Stimulated activated CD8-positive, alpha-beta memory T cell treated with anti-CD3 and anti-CD28 coated beads, Interleukin-4, amount 100 ng/mL, for 24 hours (primary cell): Measurements from ENCODE around the gene SPNS3.

Source experiments
- DNase-seq: peaks from one replicate; pipeline ENCODE4 v3.0.0-alpha.2; 2020; ENCODE audit warnings: low read depth

The SPNS3 gene

DNA sequence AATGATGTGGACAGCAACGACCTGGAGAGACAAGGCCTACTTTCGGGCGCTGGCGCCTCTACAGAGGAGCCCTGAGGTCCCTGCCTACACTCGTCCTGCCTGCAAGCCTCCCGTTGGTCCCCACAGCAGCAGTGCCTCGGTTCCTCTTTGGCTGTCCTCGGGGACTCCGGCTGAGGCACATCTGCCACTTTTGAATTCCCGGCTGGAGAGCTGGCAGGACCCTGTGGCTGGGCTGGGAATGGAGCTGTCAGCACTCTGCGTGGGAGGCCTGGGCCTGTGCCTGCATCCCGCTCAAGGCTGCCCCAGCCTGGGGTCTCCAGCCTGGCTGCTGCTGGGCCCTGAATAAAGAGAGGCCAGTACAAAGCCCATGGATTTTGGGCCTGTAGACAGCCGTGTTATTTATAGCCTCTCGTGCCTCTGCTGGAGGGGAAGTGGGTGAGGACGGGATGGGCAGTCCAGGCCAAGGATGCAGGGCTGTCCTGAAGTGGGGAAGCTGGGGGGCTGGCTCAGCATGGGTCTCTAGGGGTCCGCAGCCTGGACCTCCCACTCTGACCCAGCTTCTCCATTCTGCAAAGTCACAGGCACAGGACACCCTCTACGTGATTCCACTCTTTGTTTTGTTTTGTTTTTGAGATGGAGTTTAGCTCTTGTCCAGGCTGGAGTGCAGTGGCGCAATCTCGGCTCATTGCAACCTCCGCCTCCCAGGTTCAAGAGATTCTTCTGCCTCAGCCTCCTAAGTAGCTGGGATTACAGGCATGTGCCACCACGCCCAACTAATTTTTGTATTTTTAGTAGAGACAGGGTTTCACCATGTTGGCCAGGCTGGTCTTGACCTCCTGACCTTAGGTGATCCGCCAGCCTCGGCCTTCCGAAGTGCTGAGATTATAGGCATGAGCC lies 54.3 kb downstream of the SPNS3 start:
- no peak for DNase-seq

DNA sequence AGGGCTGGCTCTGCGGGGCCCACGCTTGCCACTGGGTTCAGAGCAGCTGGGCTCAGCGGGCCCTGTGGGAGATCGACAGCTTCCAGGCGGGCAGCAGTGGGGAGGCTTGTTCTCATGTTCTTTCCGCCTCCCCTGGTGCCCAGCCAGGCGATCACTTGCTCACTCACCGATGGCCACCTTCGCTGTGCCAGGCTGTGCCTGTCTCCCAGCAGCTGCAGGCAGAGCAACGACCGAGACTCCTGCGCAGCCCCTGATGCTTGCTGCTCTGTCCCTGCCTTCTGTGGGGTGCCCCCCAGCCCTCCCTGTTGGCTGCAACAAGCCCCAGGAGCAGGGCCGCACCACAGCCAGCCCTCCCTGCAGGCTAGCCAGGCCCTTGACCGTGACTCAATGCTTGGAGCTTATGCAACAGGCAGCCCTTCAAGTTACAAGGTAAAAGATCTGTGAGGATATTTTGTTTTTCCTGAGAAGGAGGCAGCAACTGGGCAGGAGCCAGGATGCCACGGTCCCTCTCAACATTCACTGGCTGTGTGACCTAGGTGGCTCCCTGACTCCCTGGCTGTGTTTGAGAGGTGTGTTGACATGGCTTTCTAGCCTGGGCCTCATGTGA lies 55.4 kb downstream of the SPNS3 start:
- DNase-seq: no peak

DNA sequence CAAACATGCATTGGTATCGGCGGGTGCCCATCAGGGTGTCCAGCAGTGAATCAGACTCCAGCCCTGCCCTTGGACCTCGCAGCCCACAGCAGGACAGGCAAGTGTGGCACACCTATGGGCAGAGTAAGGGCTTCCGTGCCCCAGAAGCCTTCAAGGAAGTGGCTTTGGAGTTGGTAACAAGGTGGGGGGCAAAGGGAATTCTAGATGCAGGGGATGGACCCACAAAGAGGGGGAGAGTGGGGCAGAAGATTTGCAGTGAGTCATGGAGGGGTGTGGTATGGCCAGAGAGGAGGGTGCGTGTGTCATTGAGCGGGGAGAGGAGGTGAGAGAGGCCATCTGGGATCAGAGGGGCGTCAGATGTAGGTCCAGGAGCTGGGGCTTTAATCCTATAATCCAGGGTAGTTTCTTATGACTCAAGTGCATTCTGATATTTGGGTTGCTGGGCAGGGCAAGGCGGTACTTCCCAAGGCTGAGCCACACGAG lies 56.4 kb downstream of the SPNS3 start:
- DNase-seq: no peak

DNA sequence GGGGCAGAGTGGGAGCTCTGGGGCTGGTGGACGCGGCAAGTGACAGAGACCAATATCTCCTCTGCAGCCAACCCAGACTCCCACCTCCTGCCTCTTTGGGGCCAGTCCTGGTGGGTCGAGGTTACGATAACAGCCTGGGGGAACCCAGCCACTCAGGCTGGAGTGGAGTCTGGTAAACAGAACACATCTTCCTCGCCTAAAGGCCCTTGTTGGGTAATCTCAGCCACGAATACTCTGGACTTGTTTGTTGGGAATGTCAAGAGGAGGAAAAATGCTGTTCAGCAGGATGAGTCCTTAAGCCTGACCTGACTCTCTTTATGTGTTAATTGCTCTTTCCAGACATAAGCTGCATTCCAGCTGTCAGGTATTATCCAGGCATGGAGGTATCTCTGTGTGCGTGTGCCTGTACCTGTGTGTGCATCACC lies 56.9 kb downstream of the SPNS3 start:
- DNase-seq: no peak

DNA sequence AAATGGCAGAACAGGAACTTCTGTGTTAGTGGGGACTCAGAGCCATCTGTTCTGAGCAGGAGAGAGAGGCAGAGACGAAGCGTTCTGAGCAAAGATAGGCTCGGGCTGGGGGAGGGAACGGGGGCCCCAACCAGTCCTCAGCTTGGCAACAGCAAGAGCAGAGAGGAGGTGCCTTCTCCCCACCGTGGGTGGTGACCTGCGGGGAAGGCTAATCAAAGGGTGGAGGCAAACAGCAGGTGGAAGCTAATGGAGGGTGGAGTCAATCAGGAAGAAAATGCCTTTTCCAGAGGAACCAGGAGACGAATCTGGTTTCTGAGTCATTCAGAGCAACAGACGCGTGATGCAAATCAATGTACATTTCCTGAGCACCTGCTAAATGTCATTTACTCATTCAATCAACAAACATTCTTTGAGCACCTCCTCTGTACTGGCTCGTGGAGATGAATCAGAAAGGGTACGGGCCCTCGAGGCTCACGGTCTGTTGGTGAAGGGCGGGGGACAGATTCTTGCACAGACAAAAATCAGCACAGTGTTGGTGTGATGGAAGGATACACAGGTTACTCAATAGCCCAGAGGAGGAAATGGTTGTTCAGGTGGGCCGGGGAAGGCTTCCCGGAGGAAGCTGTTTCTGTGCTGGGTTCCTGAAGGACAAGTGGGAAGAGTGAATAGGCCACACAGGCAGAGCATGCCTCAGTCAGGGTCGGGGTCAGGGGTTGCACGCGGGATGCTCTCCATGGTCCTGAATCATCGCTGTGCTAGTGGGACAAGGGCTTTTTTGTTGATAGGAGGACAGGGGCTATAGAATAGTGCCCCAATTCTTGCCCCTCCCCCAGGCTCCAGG lies 59.2 kb downstream of the SPNS3 start:
- no peak for DNase-seq

DNA sequence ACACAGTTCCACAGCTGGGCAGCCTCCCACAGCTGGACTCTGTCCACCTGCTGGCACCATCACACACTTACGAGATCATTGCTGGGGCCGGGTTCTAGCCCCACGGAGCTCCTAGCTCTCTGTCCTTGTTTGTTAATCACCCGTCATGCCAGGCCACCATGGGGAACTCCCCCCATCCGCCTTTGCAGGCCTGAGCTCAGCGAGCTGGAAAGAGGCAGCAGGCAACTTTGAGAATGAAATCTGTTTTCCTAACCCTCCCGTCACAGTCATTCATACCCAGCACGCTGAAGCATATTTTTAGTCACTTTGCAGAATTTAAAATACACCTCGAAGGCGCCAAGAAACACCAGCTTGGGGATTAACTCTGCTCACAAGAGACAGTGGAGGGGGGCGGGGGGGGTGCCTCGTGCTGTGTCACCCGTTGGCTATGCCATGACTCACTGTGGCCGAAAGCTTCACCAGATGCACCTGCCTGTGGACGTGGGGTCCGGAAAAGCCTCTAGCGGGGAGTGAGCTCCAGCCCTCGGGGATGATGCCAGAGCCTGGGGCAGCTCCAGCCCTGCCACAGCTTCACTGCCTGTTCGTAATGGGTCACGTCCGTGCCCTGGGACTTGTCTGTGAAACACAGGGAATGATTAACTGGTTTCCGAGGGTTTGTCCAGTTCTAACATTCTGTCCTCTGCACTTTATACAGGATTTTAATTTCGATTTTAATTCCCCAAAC lies 63.5 kb downstream of the SPNS3 start:
- no peak for DNase-seq

DNA sequence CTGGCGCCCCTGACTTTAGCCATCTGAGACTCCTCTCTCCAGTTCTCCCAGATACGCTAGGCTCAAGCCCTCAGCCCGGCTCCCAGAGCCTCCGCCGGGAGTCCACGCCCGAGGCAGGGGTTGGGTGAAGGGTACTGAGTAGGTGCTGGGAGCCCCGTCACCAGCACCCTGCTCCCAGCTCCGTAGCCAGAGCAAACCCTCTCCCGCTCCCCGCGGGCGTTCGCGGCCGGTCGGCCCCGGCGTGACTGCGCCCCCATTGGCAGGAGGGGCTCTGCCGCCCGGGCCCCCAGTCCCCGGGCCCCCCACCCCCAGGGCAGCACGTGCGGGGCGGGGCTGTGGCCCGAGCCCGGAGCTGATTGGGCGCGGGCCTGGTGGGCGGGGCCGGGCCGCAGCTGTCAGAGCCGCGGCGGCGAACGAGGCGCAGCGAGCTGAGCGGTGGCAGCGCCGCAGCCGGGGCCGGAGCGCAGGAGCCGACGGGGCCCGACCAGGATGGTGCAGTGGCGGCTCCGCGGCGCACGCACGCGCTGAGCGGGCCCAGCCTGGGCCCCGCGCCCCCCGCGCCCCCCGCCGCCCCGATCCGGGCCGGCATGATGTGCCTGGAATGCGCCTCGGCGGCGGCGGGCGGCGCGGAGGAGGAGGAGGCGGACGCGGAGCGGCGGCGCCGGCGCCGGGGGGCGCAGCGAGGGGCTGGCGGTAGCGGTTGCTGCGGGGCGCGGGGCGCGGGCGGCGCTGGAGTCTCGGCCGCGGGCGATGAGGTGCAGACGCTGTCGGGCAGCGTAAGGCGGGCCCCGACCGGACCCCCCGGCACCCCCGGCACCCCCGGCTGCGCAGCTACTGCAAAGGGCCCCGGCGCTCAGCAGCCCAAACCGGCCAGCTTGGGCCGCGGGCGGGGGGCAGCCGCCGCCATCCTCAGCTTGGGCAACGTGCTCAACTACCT lies 65.0 kb downstream of the SPNS3 start, which contains the start of gene SPNS2:
SPNS2 (plus strand) TSS at position 421 of the 937 bp plus-strand sequence; CDS start at position 588, 167 bp downstream.
- peak; percentile 54 for DNase-seq

DNA sequence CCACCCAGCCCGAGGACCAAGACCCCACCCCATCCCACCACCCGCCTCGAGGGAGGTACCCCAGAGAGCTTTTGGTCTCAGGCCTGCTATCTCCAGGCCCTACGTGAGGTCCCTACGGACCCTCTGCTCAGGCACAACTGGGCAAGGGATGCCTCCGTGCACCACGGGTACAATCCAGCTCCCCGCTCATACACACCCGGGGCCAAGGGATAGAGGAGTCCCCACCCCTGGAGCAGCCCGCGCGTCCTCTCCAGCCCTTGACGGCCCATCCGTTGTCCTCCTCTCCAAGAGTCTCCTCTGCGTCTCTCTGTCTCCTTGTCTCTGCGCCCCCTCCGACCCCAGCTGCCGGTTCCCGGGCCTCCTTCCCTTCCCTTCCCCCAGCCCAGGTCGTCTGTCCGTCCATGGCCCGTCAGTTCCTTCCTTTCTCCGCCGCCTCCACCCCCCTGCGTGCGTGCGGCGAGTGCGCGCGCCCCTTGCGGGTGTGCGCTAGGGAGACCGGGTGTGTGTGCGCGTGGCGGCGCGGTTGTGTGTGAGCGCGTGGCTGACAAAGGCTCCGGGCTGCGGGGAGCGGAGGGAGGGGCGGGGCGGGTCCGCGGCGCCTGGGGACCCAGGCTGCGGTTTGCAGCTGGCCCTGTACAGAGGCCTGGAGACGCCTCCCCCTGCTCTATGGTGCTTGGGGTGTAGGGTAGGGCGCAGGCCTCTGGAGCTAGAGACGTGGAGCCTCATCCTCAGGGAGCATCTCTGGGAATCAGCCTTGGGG lies 65.9 kb downstream of the SPNS3 start:
- no peak for DNase-seq

DNA sequence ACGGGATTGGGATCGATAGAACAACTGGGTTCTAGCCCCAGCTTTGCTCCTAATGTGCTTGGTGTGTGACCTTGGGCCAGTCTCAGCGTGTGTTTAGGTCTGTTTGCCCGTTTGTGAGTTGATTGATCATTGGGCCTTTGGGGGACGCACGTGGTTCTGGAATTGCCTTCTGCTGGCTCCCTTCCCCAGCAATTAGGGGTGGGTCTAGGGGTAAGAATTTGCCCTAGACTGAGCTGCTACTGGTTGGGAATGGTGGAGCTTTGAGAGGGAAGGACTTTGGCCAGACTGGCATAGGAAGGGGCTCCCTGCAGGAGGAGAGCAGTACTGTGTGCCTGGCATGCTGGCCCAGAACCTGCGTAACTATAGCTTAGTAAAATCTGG lies 66.4 kb downstream of the SPNS3 start:
- DNase-seq: no peak

DNA sequence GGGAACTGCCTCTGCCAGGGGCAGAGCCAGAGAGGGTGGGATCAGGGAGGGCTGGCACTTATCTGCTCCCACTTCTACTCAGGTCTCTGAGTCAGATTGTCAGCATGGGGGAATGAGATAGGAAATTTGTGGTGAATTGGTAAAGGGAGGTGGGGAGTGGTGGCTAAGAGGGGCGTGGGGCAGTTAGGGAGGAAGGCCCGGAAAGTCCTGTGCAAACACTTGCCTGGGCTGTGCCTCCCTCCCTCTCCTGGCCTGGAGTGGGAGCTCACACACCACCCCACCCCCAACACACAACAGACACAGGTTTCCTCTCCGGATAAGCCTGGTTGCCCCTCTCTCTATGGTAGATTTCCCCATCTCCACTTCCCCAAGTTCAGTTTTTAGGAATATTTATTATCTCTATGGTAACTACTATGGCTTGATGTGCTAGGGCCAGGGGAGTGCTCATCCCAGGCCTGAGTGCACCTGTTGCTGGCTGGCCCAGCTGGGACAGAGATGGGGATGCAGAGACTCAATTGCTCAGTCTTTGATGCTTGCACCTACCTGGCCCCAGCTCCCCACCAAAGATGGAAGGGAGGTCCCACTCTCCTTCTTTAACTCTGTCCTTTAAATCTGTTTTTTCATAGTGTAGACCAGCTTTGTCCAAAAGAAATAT lies 67.7 kb downstream of the SPNS3 start:
- no peak for DNase-seq

DNA sequence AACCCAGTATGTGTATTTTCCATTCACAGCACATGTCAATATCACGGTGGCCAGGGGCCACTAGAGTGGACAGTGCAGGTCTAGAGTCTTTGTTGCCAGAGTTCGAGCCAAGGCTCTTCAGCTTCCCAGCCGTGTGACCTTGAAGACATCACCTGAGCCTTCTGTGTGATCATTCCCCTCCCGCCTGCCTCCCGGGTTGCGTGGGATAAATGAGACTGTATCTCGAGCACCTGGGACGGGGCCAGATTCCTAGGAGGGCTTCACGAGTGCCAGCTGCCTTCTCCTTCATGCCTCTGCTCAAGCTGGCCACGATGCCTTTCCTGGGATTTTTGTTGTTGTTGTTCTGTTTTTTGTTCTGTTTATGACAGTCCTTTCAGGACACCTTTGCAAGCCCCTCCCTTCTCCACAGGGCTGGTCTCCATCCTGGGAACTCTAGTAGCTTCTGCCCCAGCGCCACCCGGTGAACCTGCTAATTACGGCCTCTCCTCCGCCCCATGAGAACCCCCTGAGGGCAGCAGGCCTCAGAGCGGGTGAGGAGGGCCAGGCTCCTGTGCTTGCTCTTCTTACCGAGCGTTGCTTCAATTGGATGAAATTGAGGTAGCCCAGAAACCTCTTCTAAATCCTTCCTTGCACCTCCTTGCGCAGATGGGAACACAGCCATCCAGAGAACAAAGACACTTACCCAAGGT lies 68.9 kb downstream of the SPNS3 start:
- DNase-seq: no peak

DNA sequence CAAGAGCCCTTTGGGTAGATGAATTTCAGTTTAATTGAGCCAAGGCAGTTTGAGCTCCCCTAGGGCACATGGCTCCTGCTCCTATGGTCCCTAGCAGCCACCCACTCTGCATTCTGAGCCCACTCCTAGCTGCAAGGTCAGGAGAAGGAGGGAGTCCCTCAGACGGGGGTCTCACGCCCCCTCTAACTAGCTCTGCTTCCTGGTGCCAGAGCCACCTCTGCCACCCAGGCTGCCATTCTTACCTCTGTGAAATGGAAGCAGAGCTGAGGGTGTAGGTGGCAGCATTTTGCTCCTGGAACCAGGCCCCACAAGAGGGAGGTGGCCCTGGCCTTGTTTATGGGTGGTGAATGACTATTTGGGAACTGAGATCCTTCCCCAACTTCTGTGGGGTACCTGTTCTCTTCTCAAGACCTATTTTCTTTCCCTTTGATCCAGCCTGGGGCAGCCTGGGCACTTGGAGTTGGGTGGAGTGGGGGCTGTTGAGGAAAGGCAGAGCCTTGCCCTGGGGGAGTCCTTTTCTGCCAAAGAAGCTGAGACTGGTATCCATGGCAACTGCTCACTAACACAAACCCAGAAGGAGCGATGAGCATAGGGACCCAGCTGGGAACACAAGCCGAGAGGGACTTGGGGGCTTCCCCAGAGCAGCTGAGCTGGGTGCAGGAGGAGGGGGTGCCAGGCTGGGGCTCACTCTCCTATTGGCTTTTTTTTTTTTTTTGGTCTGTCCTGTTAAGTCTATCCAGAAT lies 69.7 kb downstream of the SPNS3 start:
- DNase-seq: no peak

DNA sequence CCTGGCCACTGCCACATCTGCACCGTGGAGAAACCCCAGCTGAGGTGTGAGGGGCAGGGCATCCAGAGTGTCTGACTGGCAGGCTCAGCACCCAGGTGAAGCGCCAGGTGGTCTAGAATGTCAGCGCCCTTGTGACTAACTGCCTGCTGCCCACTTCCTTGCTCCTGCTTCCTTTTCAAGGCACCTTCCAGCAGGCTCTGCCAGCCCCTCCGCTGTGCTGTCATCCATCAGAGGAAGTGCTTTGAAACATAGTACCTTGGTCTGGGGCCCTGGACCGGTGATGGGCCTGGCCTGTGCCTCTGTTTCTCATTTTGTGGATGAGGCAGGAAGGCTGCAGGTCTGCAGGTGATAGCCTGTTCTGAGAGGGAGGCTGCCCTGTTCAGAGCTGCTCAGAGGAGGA lies 70.4 kb downstream of the SPNS3 start:
- DNase-seq: no peak

DNA sequence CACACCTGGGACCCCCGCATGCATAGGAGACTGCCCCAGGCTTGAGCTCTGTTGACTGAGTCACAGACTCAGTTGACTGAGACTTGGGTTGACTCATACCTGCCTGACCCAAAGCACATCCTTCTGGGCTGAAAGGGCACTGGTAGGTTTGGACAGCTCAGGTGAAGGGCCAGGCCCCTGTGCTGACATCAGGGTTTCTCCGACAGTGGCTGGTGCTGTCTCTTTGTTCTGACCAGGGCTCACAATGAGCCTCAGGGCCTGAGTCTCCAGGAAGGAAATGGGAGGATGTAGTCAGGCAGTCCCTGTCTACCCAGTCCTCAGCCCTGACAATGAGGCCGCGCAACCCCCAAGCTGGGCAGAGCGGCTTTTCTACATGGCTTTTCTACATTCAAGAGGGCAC lies 71.4 kb downstream of the SPNS3 start:
- no peak for DNase-seq

DNA sequence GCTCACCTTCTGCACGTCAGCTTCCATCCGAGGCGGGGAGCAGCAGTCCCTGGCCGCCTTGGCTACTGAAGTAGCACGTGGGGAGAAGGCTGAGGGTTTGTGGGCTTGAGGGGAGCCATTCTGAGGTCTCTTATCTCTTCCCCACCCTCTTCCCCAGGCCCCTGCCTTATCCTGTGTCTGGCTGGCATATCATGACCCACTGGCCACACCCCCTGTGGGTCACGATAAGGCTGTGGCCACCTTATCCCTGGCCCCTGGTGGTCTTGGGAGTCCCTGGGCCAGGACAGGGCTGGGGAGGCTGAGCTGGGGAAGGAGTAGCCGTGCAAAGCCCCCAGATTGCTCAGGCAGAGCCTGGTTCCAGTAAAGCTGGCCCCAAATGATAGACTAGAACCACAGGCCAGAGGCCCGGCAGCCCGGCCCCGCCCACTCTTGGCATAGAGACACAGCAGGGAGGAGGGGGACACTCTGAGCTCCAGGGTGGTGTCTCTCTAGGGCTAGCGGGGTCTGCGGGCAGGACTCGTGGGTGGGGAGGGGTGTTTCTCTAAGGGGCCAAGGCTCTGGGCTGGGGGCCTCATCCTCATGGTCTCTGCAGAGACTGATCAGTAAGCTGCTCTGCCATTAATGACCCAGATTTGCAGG lies 72.6 kb downstream of the SPNS3 start:
- DNase-seq: no peak

DNA sequence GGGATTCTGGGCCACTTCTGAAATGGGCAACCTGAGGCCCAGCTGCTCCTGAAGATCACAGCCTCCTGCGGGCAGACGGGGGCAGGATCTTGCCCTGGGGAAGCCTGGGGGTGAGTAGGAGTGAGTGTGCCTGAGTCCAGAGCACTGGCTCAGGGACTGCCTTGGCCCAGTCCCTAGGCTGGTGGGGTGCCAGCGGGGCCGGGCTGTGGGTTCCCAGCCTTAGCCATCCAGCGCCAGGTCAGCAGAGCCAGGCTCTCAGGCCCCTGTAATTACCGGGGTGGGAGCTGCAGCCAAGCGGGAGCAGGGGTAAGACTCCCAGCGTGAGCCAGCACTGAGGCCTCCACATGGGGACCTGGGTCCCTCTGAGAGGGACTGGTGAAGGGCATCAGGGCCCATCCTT lies 73.2 kb downstream of the SPNS3 start:
- no peak for DNase-seq

DNA sequence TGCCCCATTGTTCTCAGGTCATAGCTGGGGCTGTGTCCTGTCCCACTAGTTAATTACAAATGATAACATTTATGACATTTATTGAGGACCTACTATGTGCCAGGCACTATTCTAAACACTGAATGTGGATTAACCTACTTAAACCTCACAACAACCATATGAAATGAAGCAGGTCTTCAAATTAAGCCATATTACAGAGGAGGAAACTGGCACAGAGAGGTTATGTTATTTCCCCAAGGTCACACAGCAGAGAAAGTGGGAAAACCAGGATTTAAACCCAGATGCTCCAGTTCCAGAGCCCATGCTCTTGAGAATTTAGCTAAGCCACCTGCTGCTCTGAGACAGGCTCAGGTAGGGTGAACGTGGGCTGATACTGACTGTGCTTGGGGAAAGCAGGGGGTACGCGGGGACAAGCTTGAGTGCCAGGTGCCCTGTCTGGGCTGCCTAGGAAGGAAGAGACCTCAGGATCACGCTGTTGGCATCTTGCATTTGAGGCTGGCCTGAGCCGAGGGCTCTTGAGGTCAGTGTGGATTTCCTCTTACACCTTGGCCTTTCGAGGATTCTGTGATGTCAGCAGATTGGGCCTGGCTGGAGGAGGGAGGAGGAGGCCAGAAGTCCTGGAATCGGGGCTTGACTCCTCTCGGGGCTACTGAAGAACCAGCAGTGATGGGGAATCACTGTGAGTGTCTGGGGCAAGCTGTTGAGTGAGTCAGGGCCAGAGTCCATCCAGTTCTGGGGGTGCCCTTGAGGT lies 73.8 kb downstream of the SPNS3 start:
- DNase-seq: no peak
